HepG2 (cell line): ENCODE data around the gene FDXR. TPM values are rescaled to one million over a fixed set of nuclear protein-coding genes. Genes with fewer than 3 reads are reported as not detected.

ENCODE experiments used
- ATAC-seq: fragments of 200-7000 bp; cut with Tn5 transposase; 3 replicates; pipeline ENCODE4 v1.9.1; 2020; ENCODE audit warnings: mild to moderate bottlenecking, moderate library complexity
- BruUV-seq: library from RNA; stranded (reverse); fragments of 400-500 nt; replicated peaks from 2 replicates; lab custom pipeline; 2021; lab: Mats Ljungman, UMichigan
- CTCF ChIA-PET: fragments of 300-600 bp; formaldehyde crosslinking; extraction: SDS; loops from one replicate; lab custom pipeline; 2021; ENCODE audit warnings: low total read pairs, inconsistent platforms, low intra/inter-chr PET ratio; lab: Yijun Ruan, JAX
- POLR2A ChIA-PET: fragments of 350-600 bp; sonication (Branson Sonifier 250); formaldehyde crosslinking; loops from one replicate; lab custom pipeline; 2020; ENCODE audit warnings: antibody characterized with exemption, inconsistent platforms; lab: Yijun Ruan, JAX
- DNase-seq: peaks from one replicate; pipeline ENCODE4 v3.0.0-alpha.2; 2015; ENCODE audit warnings: low spot score
- FAIRE-seq: peaks from 3 replicates; lab custom pipeline; 2011; peaks lifted over from hg19 to GRCh38; lab: Jason Lieb, UNC
- H2AFZ ChIP-seq: one replicate; pipeline ENCODE4 v1.6.1; 2011; ENCODE audit warnings: low read length, inconsistent platforms
- H3K27ac ChIP-seq: fragments of 300-600 bp; 3 replicates; pipeline ENCODE4 v1.8.0; 2011; ENCODE audit warnings: mixed run types, mild to moderate bottlenecking, mixed read lengths, low read length, inconsistent platforms; ENCODE audit not compliant: insufficient read depth; ENCODE audit errors: extremely low read length
- H3K27me3 ChIP-seq, 2 experiments: fragments of 200-600 bp in 1 of 2; 2 replicates in 1 of 2; 3 replicates in 1 of 2; pipeline versions ENCODE4 v1.6.0 to v1.8.0; 2011; ENCODE audit warnings: low read length in 2 of 2, mild to moderate bottlenecking in 2 of 2, moderate library complexity in 2 of 2, inconsistent platforms in 1 of 2; ENCODE audit not compliant: insufficient read depth in 2 of 2, control insufficient read depth in 1 of 2
- H3K36me3 ChIP-seq, 2 experiments: fragments of 200-600 bp in 1 of 2; replicated peaks in 1 of 2; 2 replicates in 1 of 2; 3 replicates in 1 of 2; pipeline versions ENCODE4 v1.5.1 to v1.8.0; 2011; ENCODE audit warnings: low read length in 2 of 2, inconsistent platforms in 1 of 2; ENCODE audit not compliant: insufficient read depth in 2 of 2, control insufficient read depth in 1 of 2
- H3K4me1 ChIP-seq: 2 replicates; pipeline ENCODE4 v1.5.1; 2012; ENCODE audit warnings: low read length, inconsistent platforms; ENCODE audit not compliant: insufficient read depth
- H3K4me2 ChIP-seq: 2 replicates; pipeline ENCODE4 v1.6.0; 2011; ENCODE audit warnings: low read depth, low read length, inconsistent platforms
- H3K4me3 ChIP-seq, 3 experiments: fragments of 200-600 bp in 1 of 3; sonication (generic), shearing (Covaris generic) in 1 of 3; replicated peaks in 1 of 3; 2 replicates each; pipeline ENCODE4 v1.5.1; 2011 to 2016; ENCODE audit warnings: low read length in 3 of 3, inconsistent platforms in 2 of 3, low read depth in 2 of 3, mild to moderate bottlenecking in 2 of 3, control low read depth in 1 of 3, mixed read lengths in 1 of 3; ENCODE audit not compliant: insufficient read depth in 1 of 3
- H3K79me2 ChIP-seq: one replicate; pipeline ENCODE4 v1.6.1; 2011; ENCODE audit warnings: low read length, inconsistent platforms; ENCODE audit not compliant: insufficient read depth
- H3K9ac ChIP-seq: 2 replicates; pipeline ENCODE4 v1.6.0; 2011; ENCODE audit warnings: mild to moderate bottlenecking, low read depth, low read length, inconsistent platforms; ENCODE audit not compliant: insufficient read depth
- H3K9me3 ChIP-seq: 2 replicates; pipeline ENCODE4 v1.5.1; 2012; ENCODE audit warnings: mild to moderate bottlenecking, low read length
- H4K20me1 ChIP-seq: 2 replicates; pipeline ENCODE4 v1.6.0; 2011; ENCODE audit warnings: inconsistent platforms, mild to moderate bottlenecking, low read length, moderate library complexity; ENCODE audit not compliant: insufficient read depth
- DMAP1 ChIP-seq: IDR thresholded peaks from 2 replicates; pipeline ENCODE4 v1.6.1; 2016
- GATAD2A ChIP-seq: IDR thresholded peaks from 2 replicates; pipeline ENCODE4 v1.6.1; 2016
- HHEX ChIP-seq: IDR thresholded peaks from 2 replicates; pipeline ENCODE4 v1.6.1; 2016; ENCODE audit warnings: control low read depth
- MYC ChIP-seq: sonication (generic); formaldehyde crosslinking; IDR thresholded peaks from 2 replicates; pipeline ENCODE4 v1.9.0; 2021; ENCODE audit warnings: missing genetic modification reagents, borderline replicate concordance
- NFE2L2 ChIP-seq: fragments of 150-350 bp; IDR thresholded peaks from 2 replicates; pipeline ENCODE4 v1.6.1; 2014; ENCODE audit warnings: low read length
- SMAD9 ChIP-seq: sonication (generic); formaldehyde crosslinking; IDR thresholded peaks from 2 replicates; pipeline ENCODE4 v1.5.1; 2020; ENCODE audit warnings: mild to moderate bottlenecking, missing genetic modification reagents
- SOX13 ChIP-seq, 3 experiments: fragments of 450-650 bp in 1 of 3; sonication (generic) in 1 of 3; formaldehyde crosslinking in 1 of 3; IDR thresholded peaks in 2 of 3; conservative IDR thresholded peaks in 1 of 3; 2 replicates each; pipeline versions ENCODE4 v1.5.0 to v1.6.1; 2016 to 2020; ENCODE audit warnings: antibody characterized with exemption in 1 of 3, mild to moderate bottlenecking in 1 of 3, missing compliant biosample characterization in 1 of 3, missing genetic modification reagents in 1 of 3, moderate library complexity in 1 of 3
- STAT5B ChIP-seq: sonication (generic); formaldehyde crosslinking; IDR thresholded peaks from 2 replicates; pipeline ENCODE4 v1.4.0; 2020; ENCODE audit warnings: missing genetic modification reagents
- ZNF121 ChIP-seq: sonication (generic); formaldehyde crosslinking; IDR thresholded peaks from 2 replicates; pipeline ENCODE4 v1.5.0; 2020; ENCODE audit warnings: mild to moderate bottlenecking, missing genetic modification reagents
- ZNF362 ChIP-seq: sonication (generic); formaldehyde crosslinking; IDR thresholded peaks from 2 replicates; pipeline ENCODE4 v1.4.0; 2020; ENCODE audit warnings: missing genetic modification reagents, mild to moderate bottlenecking, borderline replicate concordance
- ZNF674 ChIP-seq: sonication (generic); formaldehyde crosslinking; IDR thresholded peaks from 2 replicates; pipeline ENCODE4 v1.5.0; 2020; ENCODE audit warnings: low read depth, mild to moderate bottlenecking, missing genetic modification reagents
- ZNF766 ChIP-seq: sonication (generic); formaldehyde crosslinking; IDR thresholded peaks from 2 replicates; pipeline ENCODE4 v1.5.0; 2020; ENCODE audit warnings: missing genetic modification reagents, borderline replicate concordance
- ZNF788 ChIP-seq: sonication (generic); formaldehyde crosslinking; IDR thresholded peaks from 2 replicates; pipeline ENCODE4 v1.5.0; 2020; ENCODE audit warnings: mild to moderate bottlenecking, missing genetic modification reagents, borderline replicate concordance
- WGBS: methylation state at CpG from one replicate; pipeline ENCODE4 v1.1.6; 2017; ENCODE audit warnings: low lambda C conversion rate; 5-methylcytosine and 5-hydroxymethylcytosine counted together
- in situ Hi-C: cut with HindIII; loops from 2 replicates; pipeline ENCODE4 v1.10.0; 2017; ENCODE audit warnings: low pct_unique_long_range_greater_than_20kb; ENCODE audit not compliant: extremely low pct_ligation_motif_present
- intact Hi-C: fragments of 100-400 bp; cut with micrococcal nuclease; formaldehyde crosslinking; loops from one replicate; pipeline ENCODE4 v1.10.0; 2022; ENCODE audit not compliant: unreplicated experiment
- polyA plus RNA-seq, 8 experiments: library from polyadenylated mRNA; depleted of rRNA in 3 of 8; stranded (reverse) in 7 of 8; unstranded in 1 of 8; fragments of >200 nt; fragmentation: Illumina TruSeq in 4 of 8; extraction: Trizol in 4 of 8; gene quantifications; 2 replicates each; pipeline versions ENCODE4 v1.2.1 to v1.2.3, GENCODE V29; 2011 to 2016; ENCODE audit warnings: low read depth in 4 of 8, missing spikeins in 1 of 8, mixed read lengths in 1 of 8; ENCODE audit not compliant: insufficient read depth in 1 of 8
- total RNA-seq, 5 experiments: library from RNA; depleted of rRNA; stranded (reverse); fragments of >200 nt; fragmentation: Illumina TruSeq; extraction: Trizol; gene quantifications; 2 replicates each; pipeline ENCODE4 v1.2.3, GENCODE V29; 2016; ENCODE audit warnings: low read depth in 1 of 5
- TF ChIP-seq, protein P1 (sequence below): fragments of 450-650 bp; IDR thresholded peaks from 2 replicates; pipeline ENCODE4 v1.6.1; 2016
- TF ChIP-seq, protein P2 (sequence below): sonication (generic); formaldehyde crosslinking; IDR thresholded peaks from 2 replicates; pipeline ENCODE4 v1.4.0; 2020; ENCODE audit warnings: missing genetic modification reagents, borderline replicate concordance
- TF ChIP-seq, protein P3 (sequence below): sonication (generic); formaldehyde crosslinking; IDR thresholded peaks from 2 replicates; pipeline ENCODE4 v1.4.0; 2020; ENCODE audit warnings: missing genetic modification reagents

The FDXR gene
- total and polyA plus RNA-seq, 2 of the 13 experiments (the other 11 are each of a cell fraction or from before 2014, with no cell fraction given): 23.4 to 116 TPM

DNA sequence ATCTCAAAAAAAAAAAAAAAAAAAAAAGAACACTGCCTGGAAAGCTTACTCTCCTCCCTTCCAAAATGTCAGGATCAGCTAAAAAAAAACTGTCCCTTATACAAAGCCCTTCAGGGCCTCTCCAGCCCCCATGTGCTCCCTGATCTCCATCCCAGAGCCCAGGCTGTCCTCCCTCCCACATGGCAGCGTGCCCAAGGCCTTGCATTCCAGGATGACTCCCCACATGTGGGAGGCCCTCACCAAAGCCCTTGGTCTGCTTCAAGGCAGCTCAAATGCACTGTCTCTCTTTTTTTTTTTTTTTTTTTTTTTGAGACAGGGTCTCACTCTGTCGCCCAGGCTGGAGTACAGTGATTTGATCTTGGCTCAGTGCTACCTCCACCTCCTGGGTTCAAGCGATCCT, 2.3 kb downstream of the FDXR start:
- peak; percentile 67 for DNase-seq
- Histone ChIP-seq H3K79me2 (peaks cover 11% of the 10 kb centered on the region), H3K36me3 (peaks cover 1 to 4% of the 10 kb centered on the region in 2 experiments; a peak in 1 of 5 replicates), H3K9ac (no peak overlapping the region), H3K27ac (no peak overlapping the region), H2AFZ (no peak overlapping the region), H3K4me2 (no peak overlapping the region), H3K27me3 (no peaks in the 10 kb centered on the region; a peak in 1 of 5 replicates), H4K20me1 (no peaks in the 10 kb centered on the region), H3K4me1 (peaks cover 60% of the 10 kb centered on the region), H3K9me3 (no peaks in the 10 kb centered on the region), H3K4me3 (no peak overlapping the region)
- CTCF ChIA-PET: no interaction called here
- no peak for FAIRE-seq
- in situ Hi-C loops (no loop called here), intact Hi-C loops (no loop called here)
- BruUV-seq: no TSS peak
- POLR2A ChIA-PET: interaction anchor here (0.6 to 3.2 kb wide), 12 partner anchors 8 to 419 kb away, joined by 3 to 55 read pairs (median 3); partner anchors contain the start of genes MRPL58 and SLC25A19
- WGBS: 82% methylated on average over 3 of the region's 3 CpGs
- no peak for ATAC-seq
- TF ChIP-seq, protein P1, sequence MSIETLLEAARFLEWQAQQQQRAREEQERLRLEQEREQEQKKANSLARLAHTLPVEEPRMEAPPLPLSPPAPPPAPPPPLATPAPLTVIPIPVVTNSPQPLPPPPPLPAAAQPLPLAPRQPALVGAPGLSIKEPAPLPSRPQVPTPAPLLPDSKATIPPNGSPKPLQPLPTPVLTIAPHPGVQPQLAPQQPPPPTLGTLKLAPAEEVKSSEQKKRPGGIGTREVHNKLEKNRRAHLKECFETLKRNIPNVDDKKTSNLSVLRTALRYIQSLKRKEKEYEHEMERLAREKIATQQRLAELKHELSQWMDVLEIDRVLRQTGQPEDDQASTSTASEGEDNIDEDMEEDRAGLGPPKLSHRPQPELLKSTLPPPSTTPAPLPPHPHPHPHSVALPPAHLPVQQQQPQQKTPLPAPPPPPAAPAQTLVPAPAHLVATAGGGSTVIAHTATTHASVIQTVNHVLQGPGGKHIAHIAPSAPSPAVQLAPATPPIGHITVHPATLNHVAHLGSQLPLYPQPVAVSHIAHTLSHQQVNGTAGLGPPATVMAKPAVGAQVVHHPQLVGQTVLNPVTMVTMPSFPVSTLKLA: 0 out of 2 replicates have a peak, but pooled peaks have one; percentile 5
- TF ChIP-seq SMAD9 (CRISPR knock-in tag) (no peak), NFE2L2 (no peak), STAT5B (CRISPR knock-in tag) (no peak), GATAD2A (CRISPR knock-in tag) (0 out of 2 replicates have a peak, but pooled peaks have one; percentile 53), ZNF674 (no peak), SOX13 (IDR thresholded peaks at IDR 0.05) (no peak), SOX13 (CRISPR knock-in tag; conservative IDR thresholded peaks at IDR 0.05 in 1 of 2, IDR thresholded peaks at IDR 0.05 in 1 of 2) (0 out of 4 replicates have a peak, but pooled peaks of 1 of the 2 experiments have one; percentile 12), ZNF788 (CRISPR knock-in tag) (no peak), ZNF362 (CRISPR knock-in tag) (peak; percentile 43; the same call in 1 of the 2 replicates), HHEX (CRISPR knock-in tag) (no peak), ZNF766 (CRISPR knock-in tag) (no peak), MYC (CRISPR knock-in tag) (no peak), DMAP1 (CRISPR knock-in tag) (0 out of 2 replicates have a peak, but pooled peaks have one; percentile 30), ZNF121 (CRISPR knock-in tag) (peak; percentile 50; the same call in 1 of the 2 replicates)
- TF ChIP-seq, protein P2, sequence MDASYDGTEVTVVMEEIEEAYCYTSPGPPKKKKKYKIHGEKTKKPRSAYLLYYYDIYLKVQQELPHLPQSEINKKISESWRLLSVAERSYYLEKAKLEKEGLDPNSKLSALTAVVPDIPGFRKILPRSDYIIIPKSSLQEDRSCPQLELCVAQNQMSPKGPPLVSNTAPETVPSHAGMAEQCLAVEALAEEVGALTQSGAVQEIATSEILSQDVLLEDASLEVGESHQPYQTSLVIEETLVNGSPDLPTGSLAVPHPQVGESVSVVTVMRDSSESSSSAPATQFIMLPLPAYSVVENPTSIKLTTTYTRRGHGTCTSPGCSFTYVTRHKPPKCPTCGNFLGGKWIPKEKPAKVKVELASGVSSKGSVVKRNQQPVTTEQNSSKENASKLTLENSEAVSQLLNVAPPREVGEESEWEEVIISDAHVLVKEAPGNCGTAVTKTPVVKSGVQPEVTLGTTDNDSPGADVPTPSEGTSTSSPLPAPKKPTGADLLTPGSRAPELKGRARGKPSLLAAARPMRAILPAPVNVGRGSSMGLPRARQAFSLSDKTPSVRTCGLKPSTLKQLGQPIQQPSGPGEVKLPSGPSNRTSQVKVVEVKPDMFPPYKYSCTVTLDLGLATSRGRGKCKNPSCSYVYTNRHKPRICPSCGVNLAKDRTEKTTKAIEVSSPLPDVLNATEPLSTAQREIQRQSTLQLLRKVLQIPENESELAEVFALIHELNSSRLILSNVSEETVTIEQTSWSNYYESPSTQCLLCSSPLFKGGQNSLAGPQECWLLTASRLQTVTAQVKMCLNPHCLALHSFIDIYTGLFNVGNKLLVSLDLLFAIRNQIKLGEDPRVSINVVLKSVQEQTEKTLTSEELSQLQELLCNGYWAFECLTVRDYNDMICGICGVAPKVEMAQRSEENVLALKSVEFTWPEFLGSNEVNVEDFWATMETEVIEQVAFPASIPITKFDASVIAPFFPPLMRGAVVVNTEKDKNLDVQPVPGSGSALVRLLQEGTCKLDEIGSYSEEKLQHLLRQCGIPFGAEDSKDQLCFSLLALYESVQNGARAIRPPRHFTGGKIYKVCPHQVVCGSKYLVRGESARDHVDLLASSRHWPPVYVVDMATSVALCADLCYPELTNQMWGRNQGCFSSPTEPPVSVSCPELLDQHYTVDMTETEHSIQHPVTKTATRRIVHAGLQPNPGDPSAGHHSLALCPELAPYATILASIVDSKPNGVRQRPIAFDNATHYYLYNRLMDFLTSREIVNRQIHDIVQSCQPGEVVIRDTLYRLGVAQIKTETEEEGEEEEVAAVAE: no peak
- TF ChIP-seq, protein P3, sequence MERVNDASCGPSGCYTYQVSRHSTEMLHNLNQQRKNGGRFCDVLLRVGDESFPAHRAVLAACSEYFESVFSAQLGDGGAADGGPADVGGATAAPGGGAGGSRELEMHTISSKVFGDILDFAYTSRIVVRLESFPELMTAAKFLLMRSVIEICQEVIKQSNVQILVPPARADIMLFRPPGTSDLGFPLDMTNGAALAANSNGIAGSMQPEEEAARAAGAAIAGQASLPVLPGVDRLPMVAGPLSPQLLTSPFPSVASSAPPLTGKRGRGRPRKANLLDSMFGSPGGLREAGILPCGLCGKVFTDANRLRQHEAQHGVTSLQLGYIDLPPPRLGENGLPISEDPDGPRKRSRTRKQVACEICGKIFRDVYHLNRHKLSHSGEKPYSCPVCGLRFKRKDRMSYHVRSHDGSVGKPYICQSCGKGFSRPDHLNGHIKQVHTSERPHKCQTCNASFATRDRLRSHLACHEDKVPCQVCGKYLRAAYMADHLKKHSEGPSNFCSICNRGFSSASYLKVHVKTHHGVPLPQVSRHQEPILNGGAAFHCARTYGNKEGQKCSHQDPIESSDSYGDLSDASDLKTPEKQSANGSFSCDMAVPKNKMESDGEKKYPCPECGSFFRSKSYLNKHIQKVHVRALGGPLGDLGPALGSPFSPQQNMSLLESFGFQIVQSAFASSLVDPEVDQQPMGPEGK (CRISPR knock-in tag): peak; percentile 82
